ENCODE measurements around the gene DYNC2I2. TPM values are rescaled to one million over a fixed set of nuclear protein-coding genes. Genes with fewer than 3 reads are reported as not detected.

DYNC2I2 gene
- total RNA-seq, 1 donor = 2.1 TPM

- Histone ChIP-seq H3K4me3 (ENCODE audit: low read length) (no peak overlapping the region), H3K9me3 (ENCODE audit: low read depth, low read length) (no peaks in the 10 kb centered on the region), H3K4me1 (ENCODE audit: insufficient read depth, low read length) (no peaks in the 10 kb centered on the region), H3K27me3 (ENCODE audit: insufficient read depth, low read length) (no peaks in the 10 kb centered on the region)
Observed at GRCh38 chr9:128619779-128620178, 36.9 kb downstream of the DYNC2I2 start.

GRCh38 chr9:128619127-128619526, 37.5 kb downstream of the DYNC2I2 start:
- Histone ChIP-seq H3K9me3 (ENCODE audit: low read depth, low read length) (no peaks in the 10 kb centered on the region), H3K4me3 (ENCODE audit: low read length) (no peak overlapping the region), H3K4me1 (ENCODE audit: insufficient read depth, low read length) (no peaks in the 10 kb centered on the region), H3K27me3 (ENCODE audit: insufficient read depth, low read length) (no peaks in the 10 kb centered on the region)

GRCh38 chr9:128617943-128618342, 38.7 kb downstream of the DYNC2I2 start:
- Histone ChIP-seq H3K4me3 (ENCODE audit: low read length) (no peak overlapping the region), H3K4me1 (ENCODE audit: insufficient read depth, low read length) (no peaks in the 10 kb centered on the region), H3K27me3 (ENCODE audit: insufficient read depth, low read length) (no peaks in the 10 kb centered on the region), H3K9me3 (ENCODE audit: low read depth, low read length) (no peaks in the 10 kb centered on the region)

GRCh38 chr9:128615571-128615970, 41.1 kb downstream of the DYNC2I2 start:
- Histone ChIP-seq H3K9me3 (ENCODE audit: low read depth, low read length) (no peaks in the 10 kb centered on the region), H3K27me3 (ENCODE audit: insufficient read depth, low read length) (no peaks in the 10 kb centered on the region), H3K4me3 (ENCODE audit: low read length) (no peak overlapping the region), H3K4me1 (ENCODE audit: insufficient read depth, low read length) (no peaks in the 10 kb centered on the region)

- Histone ChIP-seq H3K27me3 (ENCODE audit: insufficient read depth, low read length) (no peaks in the 10 kb centered on the region), H3K9me3 (ENCODE audit: low read depth, low read length) (no peaks in the 10 kb centered on the region), H3K4me1 (ENCODE audit: insufficient read depth, low read length) (no peaks in the 10 kb centered on the region), H3K4me3 (ENCODE audit: low read length) (no peak overlapping the region)
Observed at GRCh38 chr9:128614728-128615127, 41.9 kb downstream of the DYNC2I2 start.

- Histone ChIP-seq H3K27me3 (ENCODE audit: insufficient read depth, low read length) (no peaks in the 10 kb centered on the region), H3K4me1 (ENCODE audit: insufficient read depth, low read length) (no peaks in the 10 kb centered on the region), H3K4me3 (ENCODE audit: low read length) (no peak overlapping the region), H3K9me3 (ENCODE audit: low read depth, low read length) (no peaks in the 10 kb centered on the region)
Observed at GRCh38 chr9:128611600-128612394, 44.9 kb downstream of the DYNC2I2 start.

GRCh38 chr9:128610897-128611296, 45.8 kb downstream of the DYNC2I2 start:
- Histone ChIP-seq H3K4me3 (ENCODE audit: low read length) (no peak overlapping the region), H3K4me1 (ENCODE audit: insufficient read depth, low read length) (no peaks in the 10 kb centered on the region), H3K9me3 (ENCODE audit: low read depth, low read length) (no peaks in the 10 kb centered on the region), H3K27me3 (ENCODE audit: insufficient read depth, low read length) (no peaks in the 10 kb centered on the region)

- Histone ChIP-seq H3K4me3 (ENCODE audit: low read length) (no peak overlapping the region), H3K9me3 (ENCODE audit: low read depth, low read length) (no peaks in the 10 kb centered on the region), H3K4me1 (ENCODE audit: insufficient read depth, low read length) (no peaks in the 10 kb centered on the region), H3K27me3 (ENCODE audit: insufficient read depth, low read length) (no peaks in the 10 kb centered on the region)
Observed at GRCh38 chr9:128607642-128608350, 48.9 kb downstream of the DYNC2I2 start.

- H3K27me3 ChIP-seq (ENCODE audit: insufficient read depth, low read length) = no peaks in the 10 kb centered on the region
- no peaks in the 10 kb centered on the region for H3K4me1 ChIP-seq (ENCODE audit: insufficient read depth, low read length)
- H3K4me3 ChIP-seq (ENCODE audit: low read length) = no peak overlapping the region
- no peaks in the 10 kb centered on the region for H3K9me3 ChIP-seq (ENCODE audit: low read depth, low read length)
Observed at GRCh38 chr9:128603697-128604096, 53.0 kb downstream of the DYNC2I2 start.

GRCh38 chr9:128600099-128600498, 56.5 kb downstream of the DYNC2I2 start:
- Histone ChIP-seq H3K27me3 (ENCODE audit: insufficient read depth, low read length) (no peaks in the 10 kb centered on the region), H3K4me3 (ENCODE audit: low read length) (no peak overlapping the region), H3K4me1 (ENCODE audit: insufficient read depth, low read length) (no peaks in the 10 kb centered on the region), H3K9me3 (ENCODE audit: low read depth, low read length) (no peaks in the 10 kb centered on the region)

- Histone ChIP-seq H3K4me1 (ENCODE audit: insufficient read depth, low read length) (no peaks in the 10 kb centered on the region), H3K27me3 (ENCODE audit: insufficient read depth, low read length) (no peaks in the 10 kb centered on the region), H3K9me3 (ENCODE audit: low read depth, low read length) (no peaks in the 10 kb centered on the region), H3K4me3 (ENCODE audit: low read length) (no peak overlapping the region)
Observed at GRCh38 chr9:128595471-128595870, 61.2 kb downstream of the DYNC2I2 start.

- Histone ChIP-seq H3K4me1 (ENCODE audit: insufficient read depth, low read length) (no peaks in the 10 kb centered on the region), H3K9me3 (ENCODE audit: low read depth, low read length) (no peaks in the 10 kb centered on the region), H3K4me3 (ENCODE audit: low read length) (no peak overlapping the region), H3K27me3 (ENCODE audit: insufficient read depth, low read length) (no peaks in the 10 kb centered on the region)
Observed at GRCh38 chr9:128593856-128594255, 62.8 kb downstream of the DYNC2I2 start.

- Histone ChIP-seq H3K4me1 (ENCODE audit: insufficient read depth, low read length) (no peaks in the 10 kb centered on the region), H3K9me3 (ENCODE audit: low read depth, low read length) (no peaks in the 10 kb centered on the region), H3K4me3 (ENCODE audit: low read length) (no peak overlapping the region), H3K27me3 (ENCODE audit: insufficient read depth, low read length) (no peaks in the 10 kb centered on the region)
Observed at GRCh38 chr9:128593039-128593438, 63.6 kb downstream of the DYNC2I2 start.

- Histone ChIP-seq H3K9me3 (ENCODE audit: low read depth, low read length) (no peaks in the 10 kb centered on the region), H3K27me3 (ENCODE audit: insufficient read depth, low read length) (no peaks in the 10 kb centered on the region), H3K4me3 (ENCODE audit: low read length) (no peak overlapping the region), H3K4me1 (ENCODE audit: insufficient read depth, low read length) (peaks cover 3% of the 10 kb centered on the region)
Observed at GRCh38 chr9:128588581-128589233, 67.9 kb downstream of the DYNC2I2 start.

- Histone ChIP-seq H3K4me3 (ENCODE audit: low read length) (no peak overlapping the region), H3K4me1 (ENCODE audit: insufficient read depth, low read length) (peaks cover 3% of the 10 kb centered on the region), H3K27me3 (ENCODE audit: insufficient read depth, low read length) (no peaks in the 10 kb centered on the region), H3K9me3 (ENCODE audit: low read depth, low read length) (no peaks in the 10 kb centered on the region)
Observed at GRCh38 chr9:128587453-128587852, 69.2 kb downstream of the DYNC2I2 start.
